Endothelial cell of umbilical vein (primary cell): Measurements from ENCODE around the gene KCNH5. TPM values are rescaled to one million over a fixed set of nuclear protein-coding genes. Genes with fewer than 3 reads are reported as not detected.

Experiments
- BruUV-seq: library from RNA; stranded (reverse); fragments of 400-500 nt; replicated peaks from 2 replicates; lab custom pipeline; 2021; lab: Mats Ljungman, UMichigan
- CTCF ChIA-PET: fragments of 300-600, 350-600 bp; sonication (Branson Sonifier 250); formaldehyde crosslinking; loops from one replicate; lab custom pipeline; 2021; ENCODE audit warnings: antibody characterized with exemption, inconsistent platforms; lab: Charles Lee
- POLR2A ChIA-PET: fragments of 300-600, 350-600 bp; sonication (Branson Sonifier 250); formaldehyde crosslinking; loops from one replicate; lab custom pipeline; 2021; ENCODE audit warnings: antibody characterized with exemption, inconsistent platforms; lab: Charles Lee
- DNase-seq: peaks from one replicate; pipeline ENCODE4 v3.0.0-alpha.2; 2011; ENCODE audit warnings: low read depth, low spot score
- FAIRE-seq: peaks from 2 replicates; lab custom pipeline; 2011; peaks lifted over from hg19 to GRCh38; lab: Jason Lieb, UNC
- H2AFZ ChIP-seq: 2 replicates; pipeline ENCODE4 v1.6.0; 2012; ENCODE audit warnings: low read depth, low read length, control low read depth, inconsistent platforms
- H3K27ac ChIP-seq: 2 replicates; pipeline ENCODE4 v1.5.1; 2011; ENCODE audit warnings: low read depth, mild to moderate bottlenecking, control low read depth, low read length, moderate library complexity; ENCODE audit not compliant: insufficient read depth
- H3K27me3 ChIP-seq, 2 experiments: 2 replicates each; pipeline versions ENCODE4 v1.6.0 to v1.6.1; 2011; ENCODE audit warnings: low read length in 2 of 2, mixed read lengths in 1 of 2; ENCODE audit not compliant: control insufficient read depth in 2 of 2, insufficient read depth in 2 of 2
- H3K36me3 ChIP-seq, 2 experiments: 2 replicates in 1 of 2; 3 replicates in 1 of 2; pipeline ENCODE4 v1.5.1; 2011; ENCODE audit warnings: low read length in 2 of 2, mild to moderate bottlenecking in 1 of 2, moderate library complexity in 1 of 2; ENCODE audit not compliant: control insufficient read depth in 2 of 2, insufficient read depth in 2 of 2; ENCODE audit errors: extremely low read depth in 1 of 2
- H3K4me1 ChIP-seq: 3 replicates; pipeline ENCODE4 v1.5.1; 2011; ENCODE audit warnings: mild to moderate bottlenecking, low read length; ENCODE audit not compliant: control insufficient read depth, insufficient read depth; ENCODE audit errors: extremely low read depth
- H3K4me2 ChIP-seq: 2 replicates; pipeline ENCODE4 v1.6.1; 2011; ENCODE audit warnings: low read length, control low read depth, mixed read lengths; ENCODE audit not compliant: insufficient read depth
- H3K4me3 ChIP-seq, 3 experiments: fragments of 200-600 bp in 1 of 3; sonication (generic), shearing (Covaris generic) in 1 of 3; replicated peaks in 1 of 3; 2 replicates each; pipeline ENCODE4 v1.5.1; 2011 to 2016; ENCODE audit warnings: control low read depth in 3 of 3, low read length in 3 of 3, mild to moderate bottlenecking in 2 of 3, inconsistent platforms in 1 of 3, low read depth in 1 of 3, moderate library complexity in 1 of 3; ENCODE audit not compliant: insufficient read depth in 1 of 3
- H3K79me2 ChIP-seq: 2 replicates; pipeline ENCODE4 v1.6.0; 2012; ENCODE audit warnings: low read length, inconsistent platforms; ENCODE audit not compliant: control insufficient read depth, insufficient read depth
- H3K9ac ChIP-seq: replicated peaks from 2 replicates; pipeline ENCODE3; 2011; ENCODE audit warnings: low read length, control low read depth; ENCODE audit not compliant: insufficient read depth; ENCODE audit errors: extremely low read depth
- H3K9me1 ChIP-seq: replicated peaks from 3 replicates; pipeline ENCODE4 v1.6.0; 2011; ENCODE audit warnings: mild to moderate bottlenecking, low read length; ENCODE audit not compliant: control insufficient read depth, insufficient read depth; ENCODE audit errors: extremely low read depth
- H3K9me3 ChIP-seq: replicated peaks from 2 replicates; pipeline ENCODE4 v1.5.1; 2012; ENCODE audit warnings: low read length, inconsistent platforms; ENCODE audit not compliant: control insufficient read depth, insufficient read depth
- H4K20me1 ChIP-seq: replicated peaks from 2 replicates; pipeline ENCODE3; 2011; ENCODE audit warnings: mild to moderate bottlenecking, low read length; ENCODE audit not compliant: control insufficient read depth, insufficient read depth; ENCODE audit errors: extremely low read depth
- EZH2 ChIP-seq: IDR thresholded peaks from 2 replicates; pipeline ENCODE4 v1.6.1; 2012; ENCODE audit warnings: borderline replicate concordance, low read depth, mild to moderate bottlenecking, moderate library complexity, low read length, inconsistent platforms; ENCODE audit not compliant: severe bottlenecking
- FOS ChIP-seq: IDR thresholded peaks from 2 replicates; pipeline ENCODE4 v1.6.1; 2011; ENCODE audit warnings: mild to moderate bottlenecking, low read length, moderate library complexity, borderline replicate concordance; ENCODE audit not compliant: insufficient read depth
- GATA2 ChIP-seq: IDR thresholded peaks from 2 replicates; pipeline ENCODE4 v1.7.0; 2011; ENCODE audit warnings: low read depth, mild to moderate bottlenecking, moderate library complexity, mixed read lengths, low read length; ENCODE audit not compliant: insufficient read length, insufficient read depth
- JUN ChIP-seq: IDR thresholded peaks from 2 replicates; pipeline ENCODE4 v1.6.1; 2011; ENCODE audit warnings: borderline replicate concordance, low read depth; ENCODE audit not compliant: insufficient read length, insufficient read depth
- MYC ChIP-seq: IDR thresholded peaks from one replicate; pipeline ENCODE4 v1.6.1; 2011; ENCODE audit warnings: mild to moderate bottlenecking, low read depth, low read length
- POLR2A ChIP-seq: IDR thresholded peaks from 2 replicates; pipeline ENCODE4 v1.6.1; 2012; ENCODE audit warnings: low read depth, mild to moderate bottlenecking, control low read depth, low read length
- POLR2AphosphoS5 ChIP-seq: IDR thresholded peaks from 2 replicates; pipeline ENCODE4 v1.6.1; 2012; ENCODE audit warnings: low read depth, mild to moderate bottlenecking, control low read depth, low read length, moderate library complexity; ENCODE audit not compliant: insufficient read depth
- dilution Hi-C: fragments of 300-500 bp; cut with MboI; formaldehyde crosslinking; loops from one replicate; pipeline ENCODE4 v1.15.0; 2019; ENCODE audit warnings: low sequenced_read_pairs; ENCODE audit not compliant: extremely low pct_ligation_motif_present
- intact Hi-C: fragments of 100-400 bp; cut with micrococcal nuclease; formaldehyde crosslinking; loops from one replicate; pipeline ENCODE4 v1.10.0; 2022
- polyA plus RNA-seq, 4 experiments: library from polyadenylated mRNA; depleted of rRNA in 3 of 4; stranded (reverse) in 3 of 4; unstranded in 1 of 4; fragments of >200 nt; gene quantifications; 2 replicates each; pipeline versions ENCODE4 v1.2.1 to v1.2.3, GENCODE V29; 2011 to 2012; ENCODE audit warnings: missing spikeins in 1 of 4
- total RNA-seq: library from RNA; stranded (reverse); gene quantifications from 2 replicates; pipeline ENCODE4 v1.2.3, GENCODE V29; 2021
- TF ChIP-seq, protein P1 (sequence below): IDR thresholded peaks from 2 replicates; pipeline ENCODE4 v1.6.1; 2011; ENCODE audit not compliant: insufficient read depth, insufficient read length
- TF ChIP-seq, protein P2 (sequence below), 2 donors: IDR thresholded peaks; 1 replicate in 1 of 2; 2 replicates in 1 of 2; pipeline ENCODE4 v1.5.1; 2011; ENCODE audit warnings: low read length in 2 of 2, mild to moderate bottlenecking in 2 of 2, moderate library complexity in 2 of 2, control low read depth in 1 of 2, inconsistent platforms in 1 of 2, low read depth in 1 of 2; ENCODE audit not compliant: insufficient read depth in 1 of 2; ENCODE audit errors: extremely low read depth in 1 of 2

The KCNH5 gene
- total and polyA plus RNA-seq, 2 donors (not counting 3 experiments of a cell fraction or from before 2014, with no cell fraction given) = not detected

DNA sequence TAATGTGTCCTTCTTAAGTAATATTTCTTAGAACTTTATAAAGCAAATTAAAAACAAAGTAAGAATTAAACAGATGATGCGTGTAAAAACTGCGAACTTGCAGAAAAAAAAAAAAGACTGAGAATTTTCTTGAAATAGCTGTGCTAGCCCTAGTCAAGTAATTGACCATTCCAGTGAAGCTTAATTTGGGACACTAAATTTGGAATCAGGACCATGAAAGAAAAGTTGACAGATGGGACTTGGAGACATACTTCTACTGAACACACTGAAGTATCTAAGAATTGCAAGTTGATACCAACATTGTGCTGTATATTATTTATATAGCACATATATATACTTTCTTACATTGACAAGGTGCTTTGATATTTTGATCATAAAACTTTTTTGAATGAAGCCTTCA is 386.6 kb downstream of the KCNH5 start:
- Histone ChIP-seq H2AFZ (no peak overlapping the region), H3K9ac (no peak overlapping the region), H3K4me3 (no peak overlapping the region), H3K27me3 (no peaks in the 10 kb centered on the region), H3K4me2 (no peak overlapping the region), H3K36me3 (no peaks in the 10 kb centered on the region), H3K27ac (no peak overlapping the region), H3K4me1 (no peaks in the 10 kb centered on the region), H3K9me3 (no peaks in the 10 kb centered on the region), H3K9me1 (no peaks in the 10 kb centered on the region), H4K20me1 (no peaks in the 10 kb centered on the region), H3K79me2 (no peaks in the 10 kb centered on the region)
- dilution Hi-C loops = no loop called here
- no TSS peak for BruUV-seq
- TF ChIP-seq, protein P1, sequence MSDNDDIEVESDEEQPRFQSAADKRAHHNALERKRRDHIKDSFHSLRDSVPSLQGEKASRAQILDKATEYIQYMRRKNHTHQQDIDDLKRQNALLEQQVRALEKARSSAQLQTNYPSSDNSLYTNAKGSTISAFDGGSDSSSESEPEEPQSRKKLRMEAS = no peak
- TF ChIP-seq, protein P2, sequence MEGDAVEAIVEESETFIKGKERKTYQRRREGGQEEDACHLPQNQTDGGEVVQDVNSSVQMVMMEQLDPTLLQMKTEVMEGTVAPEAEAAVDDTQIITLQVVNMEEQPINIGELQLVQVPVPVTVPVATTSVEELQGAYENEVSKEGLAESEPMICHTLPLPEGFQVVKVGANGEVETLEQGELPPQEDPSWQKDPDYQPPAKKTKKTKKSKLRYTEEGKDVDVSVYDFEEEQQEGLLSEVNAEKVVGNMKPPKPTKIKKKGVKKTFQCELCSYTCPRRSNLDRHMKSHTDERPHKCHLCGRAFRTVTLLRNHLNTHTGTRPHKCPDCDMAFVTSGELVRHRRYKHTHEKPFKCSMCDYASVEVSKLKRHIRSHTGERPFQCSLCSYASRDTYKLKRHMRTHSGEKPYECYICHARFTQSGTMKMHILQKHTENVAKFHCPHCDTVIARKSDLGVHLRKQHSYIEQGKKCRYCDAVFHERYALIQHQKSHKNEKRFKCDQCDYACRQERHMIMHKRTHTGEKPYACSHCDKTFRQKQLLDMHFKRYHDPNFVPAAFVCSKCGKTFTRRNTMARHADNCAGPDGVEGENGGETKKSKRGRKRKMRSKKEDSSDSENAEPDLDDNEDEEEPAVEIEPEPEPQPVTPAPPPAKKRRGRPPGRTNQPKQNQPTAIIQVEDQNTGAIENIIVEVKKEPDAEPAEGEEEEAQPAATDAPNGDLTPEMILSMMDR (IDR thresholded peaks at IDR 0.05; ENCODE audit: extremely low read depth in 1 of 2, insufficient read depth in 1 of 2, low read depth in 1 of 2, low read length in 2 of 2) = no peak
- TF ChIP-seq JUN = no peak
- CTCF ChIA-PET = no interaction called here
- FAIRE-seq (no peak), DNase-seq (no peak)
- intact Hi-C loops = no loop called here
- POLR2A ChIA-PET = no interaction called here

DNA sequence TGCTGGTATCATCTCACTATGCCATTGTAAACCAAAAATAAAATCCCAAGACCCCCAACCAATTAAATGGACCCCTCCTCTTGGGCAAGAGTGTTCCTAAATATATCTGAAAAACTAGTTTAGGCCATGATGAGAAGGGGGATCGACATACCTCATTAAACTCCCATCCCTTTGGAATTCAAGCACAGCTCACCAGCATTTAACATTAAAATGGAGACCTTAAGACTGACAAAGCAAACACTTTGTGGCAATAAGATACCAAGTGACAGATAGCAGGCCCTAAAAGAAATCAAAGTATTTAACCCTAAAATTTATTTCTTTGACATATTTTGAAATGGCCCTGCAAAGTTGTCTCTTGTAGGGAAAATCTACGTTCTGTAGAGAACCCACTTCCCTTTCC is 387.9 kb downstream of the KCNH5 start:
- H3K9me1 ChIP-seq = no peaks in the 10 kb centered on the region
- H4K20me1 ChIP-seq = no peaks in the 10 kb centered on the region
- ChIA-PET CTCF (no interaction called here), POLR2A (no interaction called here)
- no peak overlapping the region for H3K27ac ChIP-seq
- no peaks in the 10 kb centered on the region for H3K79me2 ChIP-seq
- no peaks in the 10 kb centered on the region for H3K27me3 ChIP-seq
- no peak overlapping the region for H2AFZ ChIP-seq
- H3K36me3 ChIP-seq = no peaks in the 10 kb centered on the region
- intact Hi-C loops (no loop called here), dilution Hi-C loops (no loop called here)
- no peaks in the 10 kb centered on the region for H3K4me1 ChIP-seq
- no peaks in the 10 kb centered on the region for H3K9me3 ChIP-seq
- no peak for TF ChIP-seq MYC
- no peak for TF ChIP-seq GATA2
- TF ChIP-seq, protein P1 = no peak
- no peak for TF ChIP-seq JUN
- no peak for TF ChIP-seq POLR2A
- no peak for TF ChIP-seq EZH2
- TF ChIP-seq, protein P2 (IDR thresholded peaks at IDR 0.05; ENCODE audit: extremely low read depth in 1 of 2, insufficient read depth in 1 of 2, low read depth in 1 of 2, low read length in 2 of 2) = no peak
- no peak for TF ChIP-seq POLR2AphosphoS5
- no peak for TF ChIP-seq FOS
- H3K9ac ChIP-seq = no peak overlapping the region
- no TSS peak for BruUV-seq
- no peak overlapping the region for H3K4me2 ChIP-seq
- FAIRE-seq (no peak), DNase-seq (no peak)
- H3K4me3 ChIP-seq = no peak overlapping the region
